Measurements from ENCODE around the gene FANCC.
A peak's percentile ranks its signal among the peaks of the same experiment; 100 is the strongest.

Gene FANCC

DNA sequence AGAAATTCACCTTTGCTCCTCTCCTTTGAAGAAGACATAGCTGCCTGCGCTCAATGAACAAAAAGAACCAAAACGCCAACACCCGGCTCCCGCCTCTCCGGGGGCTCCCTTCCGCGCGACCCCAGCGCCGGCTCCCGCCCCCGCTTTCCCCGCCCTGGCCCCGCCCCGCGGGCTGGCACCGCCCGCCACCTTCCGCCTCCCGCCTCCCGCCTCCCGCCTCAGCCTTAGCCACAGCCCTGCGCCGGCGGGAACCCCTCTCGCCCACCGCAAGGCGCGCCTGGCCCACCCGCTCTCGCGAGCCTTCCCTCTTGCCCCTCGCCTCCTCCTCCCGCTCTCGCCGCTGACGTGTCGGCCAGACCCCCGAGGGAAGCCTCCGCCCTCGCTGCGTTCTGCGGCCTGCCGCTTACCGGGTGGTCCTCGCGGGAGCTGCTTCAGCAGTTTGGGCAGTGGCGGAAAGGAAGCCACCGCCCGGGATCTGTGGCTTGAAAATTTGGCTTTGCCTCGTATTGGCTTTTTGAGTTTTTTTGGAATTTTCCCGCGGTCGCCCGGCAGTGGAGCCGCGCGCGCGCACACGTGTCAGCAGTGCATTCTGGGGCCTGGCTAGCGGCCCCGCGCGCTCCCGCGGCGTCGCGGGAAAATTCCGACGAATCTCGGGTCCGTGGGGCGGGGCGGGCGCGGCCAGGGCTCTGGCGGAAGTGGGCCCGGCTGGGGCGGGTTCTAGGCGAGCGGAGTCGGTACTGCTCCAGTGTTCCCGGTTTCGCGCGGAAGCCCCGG lies at the start of gene FANCC:
FANCC (minus strand) TSS at position 591 of the 774 bp plus-strand sequence. CDS start 68,418 bp downstream, outside the sequence.
- H3K4me3 Mint-ChIP-seq: peak within 1 kb of the TSS; percentile 94
- peaks cover 6% of the 10 kb centered on the region for H3K4me1 Mint-ChIP-seq
- peak; percentile 91 for ATAC-seq (ENCODE audit: low read depth)
- DNase-seq (ENCODE audit: low spot score in 2 of 2): peak; percentile 80 to 85
- H3K27me3 Mint-ChIP-seq: peaks cover 3% of the 10 kb centered on the region
- H3K27ac Mint-ChIP-seq: peak within 1 kb of the TSS; percentile 94
- no peaks in the 10 kb centered on the region for H3K9me3 Mint-ChIP-seq
- no peaks in the 10 kb centered on the region for H3K36me3 Mint-ChIP-seq

- no peaks in the 10 kb centered on the region for H3K4me1 Mint-ChIP-seq
- no peak overlapping the region for H3K27ac Mint-ChIP-seq
- H3K36me3 Mint-ChIP-seq: no peaks in the 10 kb centered on the region
- DNase-seq (ENCODE audit: low spot score in 2 of 2): no peak
- H3K9me3 Mint-ChIP-seq: no peaks in the 10 kb centered on the region
- ATAC-seq (ENCODE audit: low read depth): no peak
- H3K27me3 Mint-ChIP-seq: peaks cover 10% of the 10 kb centered on the region
- H3K4me3 Mint-ChIP-seq: no peak overlapping the region
Observed at GRCh38 chr9:95366731-95367325, 49.3 kb upstream of the FANCC start.

GRCh38 chr9:95365766-95366165 lies 48.3 kb upstream of the FANCC start:
- no peak for ATAC-seq (ENCODE audit: low read depth)
- H3K4me1 Mint-ChIP-seq: no peaks in the 10 kb centered on the region
- H3K27me3 Mint-ChIP-seq: peaks cover 9% of the 10 kb centered on the region
- H3K36me3 Mint-ChIP-seq: no peaks in the 10 kb centered on the region
- no peak overlapping the region for H3K27ac Mint-ChIP-seq
- H3K4me3 Mint-ChIP-seq: no peak overlapping the region
- DNase-seq (ENCODE audit: low spot score in 2 of 2): no peak
- no peaks in the 10 kb centered on the region for H3K9me3 Mint-ChIP-seq

- Mint-ChIP-seq H3K9me3 (no peaks in the 10 kb centered on the region), H3K27me3 (peaks cover 6% of the 10 kb centered on the region), H3K4me1 (no peaks in the 10 kb centered on the region), H3K4me3 (no peak overlapping the region), H3K27ac (no peak overlapping the region), H3K36me3 (no peaks in the 10 kb centered on the region)
- DNase-seq (ENCODE audit: low spot score in 2 of 2) (no peak), ATAC-seq (ENCODE audit: low read depth) (no peak)
Observed at GRCh38 chr9:95363051-95363841, 45.7 kb upstream of the FANCC start.

DNA sequence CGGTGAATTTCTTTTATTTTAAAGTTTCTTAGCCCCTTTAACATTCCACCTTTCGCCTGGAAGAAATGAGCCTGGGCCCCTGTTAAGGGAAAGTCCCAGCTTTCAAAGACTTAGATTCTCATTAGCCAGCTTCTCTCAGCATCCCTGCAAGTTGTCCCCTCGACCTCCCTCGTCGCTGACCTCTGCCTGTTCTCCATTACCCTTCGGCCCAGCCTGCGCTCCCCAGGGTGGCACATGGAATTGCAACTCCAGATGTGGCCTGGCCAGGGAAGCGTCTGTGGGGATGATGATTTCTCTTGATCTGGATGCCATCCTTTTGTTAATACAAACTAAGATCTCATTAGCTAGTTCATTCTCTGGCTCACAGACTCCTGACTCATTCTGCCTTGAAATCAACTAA lies 43.4 kb upstream of the FANCC start:
- DNase-seq (ENCODE audit: low spot score in 2 of 2): no peak
- no peak overlapping the region for H3K27ac Mint-ChIP-seq
- H3K27me3 Mint-ChIP-seq: peaks cover 10% of the 10 kb centered on the region
- ATAC-seq (ENCODE audit: low read depth): no peak
- H3K4me3 Mint-ChIP-seq: no peak overlapping the region
- no peaks in the 10 kb centered on the region for H3K4me1 Mint-ChIP-seq
- no peaks in the 10 kb centered on the region for H3K9me3 Mint-ChIP-seq
- no peaks in the 10 kb centered on the region for H3K36me3 Mint-ChIP-seq

GRCh38 chr9:95357316-95357715 lies 39.8 kb upstream of the FANCC start:
- Mint-ChIP-seq H3K36me3 (no peaks in the 10 kb centered on the region), H3K4me1 (no peaks in the 10 kb centered on the region), H3K9me3 (no peaks in the 10 kb centered on the region), H3K27me3 (peaks cover 8% of the 10 kb centered on the region), H3K27ac (no peak overlapping the region), H3K4me3 (no peak overlapping the region)
- DNase-seq (ENCODE audit: low spot score in 2 of 2) (no peak), ATAC-seq (ENCODE audit: low read depth) (no peak)

DNA sequence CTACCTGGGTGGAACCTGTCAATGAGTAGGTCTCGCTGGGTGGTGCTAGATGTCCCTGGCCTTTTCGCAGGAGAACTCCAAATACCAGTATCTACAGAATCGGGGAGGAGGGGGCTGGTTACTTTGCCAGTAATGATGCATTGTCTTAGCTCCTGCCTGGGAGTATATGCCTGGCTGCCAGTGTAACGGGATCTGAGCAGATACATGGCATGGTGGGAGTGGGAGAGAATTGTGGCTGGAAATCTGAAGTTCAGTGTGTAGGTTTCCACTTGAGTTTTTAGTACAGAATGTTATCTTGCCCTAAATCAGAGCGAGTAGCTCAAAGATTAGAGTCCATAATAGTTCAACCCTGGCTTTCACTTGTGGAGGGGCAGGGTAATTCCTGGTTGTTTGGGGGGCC lies 38.0 kb upstream of the FANCC start:
- Mint-ChIP-seq H3K4me1 (no peaks in the 10 kb centered on the region), H3K4me3 (no peak overlapping the region), H3K27me3 (peaks cover 8% of the 10 kb centered on the region), H3K9me3 (no peaks in the 10 kb centered on the region), H3K36me3 (no peaks in the 10 kb centered on the region), H3K27ac (no peak overlapping the region)
- DNase-seq (ENCODE audit: low spot score in 2 of 2): no peak
- no peak for ATAC-seq (ENCODE audit: low read depth)

GRCh38 chr9:95351051-95351450 lies 33.5 kb upstream of the FANCC start:
- no peaks in the 10 kb centered on the region for H3K4me1 Mint-ChIP-seq
- H3K27ac Mint-ChIP-seq: no peak overlapping the region
- DNase-seq (ENCODE audit: low spot score in 2 of 2) (no peak), ATAC-seq (ENCODE audit: low read depth) (no peak)
- no peaks in the 10 kb centered on the region for H3K36me3 Mint-ChIP-seq
- H3K27me3 Mint-ChIP-seq: peaks cover 13% of the 10 kb centered on the region
- H3K9me3 Mint-ChIP-seq: no peaks in the 10 kb centered on the region
- no peak overlapping the region for H3K4me3 Mint-ChIP-seq

- no peak overlapping the region for H3K27ac Mint-ChIP-seq
- no peaks in the 10 kb centered on the region for H3K36me3 Mint-ChIP-seq
- H3K27me3 Mint-ChIP-seq: peaks cover 13% of the 10 kb centered on the region
- no peak overlapping the region for H3K4me3 Mint-ChIP-seq
- no peaks in the 10 kb centered on the region for H3K4me1 Mint-ChIP-seq
- DNase-seq (ENCODE audit: low spot score in 2 of 2) (no peak), ATAC-seq (ENCODE audit: low read depth) (no peak)
- H3K9me3 Mint-ChIP-seq: no peaks in the 10 kb centered on the region
Observed at GRCh38 chr9:95350266-95350665, 32.8 kb upstream of the FANCC start.

GRCh38 chr9:95349091-95350038 lies 31.9 kb upstream of the FANCC start:
- Mint-ChIP-seq H3K9me3 (no peaks in the 10 kb centered on the region), H3K27ac (no peak overlapping the region), H3K27me3 (peaks cover 13% of the 10 kb centered on the region), H3K4me1 (no peaks in the 10 kb centered on the region), H3K36me3 (no peaks in the 10 kb centered on the region), H3K4me3 (no peak overlapping the region)
- no peak for ATAC-seq (ENCODE audit: low read depth)
- no peak for DNase-seq (ENCODE audit: low spot score in 2 of 2)

- no peaks in the 10 kb centered on the region for H3K9me3 Mint-ChIP-seq
- ATAC-seq (ENCODE audit: low read depth) (no peak), DNase-seq (ENCODE audit: low spot score in 2 of 2) (no peak)
- no peaks in the 10 kb centered on the region for H3K36me3 Mint-ChIP-seq
- H3K4me3 Mint-ChIP-seq: no peak overlapping the region
- H3K27me3 Mint-ChIP-seq: peaks cover 11% of the 10 kb centered on the region
- no peak overlapping the region for H3K27ac Mint-ChIP-seq
- H3K4me1 Mint-ChIP-seq: no peaks in the 10 kb centered on the region
Observed at GRCh38 chr9:95346021-95346420, 28.5 kb upstream of the FANCC start.

GRCh38 chr9:95344735-95345325 lies 27.3 kb upstream of the FANCC start:
- ATAC-seq (ENCODE audit: low read depth): no peak
- Mint-ChIP-seq H3K4me1 (no peaks in the 10 kb centered on the region), H3K9me3 (no peaks in the 10 kb centered on the region), H3K27ac (no peak overlapping the region), H3K36me3 (no peaks in the 10 kb centered on the region), H3K4me3 (no peak overlapping the region), H3K27me3 (peaks cover 13% of the 10 kb centered on the region)
- DNase-seq (ENCODE audit: low spot score in 2 of 2): no peak

DNA sequence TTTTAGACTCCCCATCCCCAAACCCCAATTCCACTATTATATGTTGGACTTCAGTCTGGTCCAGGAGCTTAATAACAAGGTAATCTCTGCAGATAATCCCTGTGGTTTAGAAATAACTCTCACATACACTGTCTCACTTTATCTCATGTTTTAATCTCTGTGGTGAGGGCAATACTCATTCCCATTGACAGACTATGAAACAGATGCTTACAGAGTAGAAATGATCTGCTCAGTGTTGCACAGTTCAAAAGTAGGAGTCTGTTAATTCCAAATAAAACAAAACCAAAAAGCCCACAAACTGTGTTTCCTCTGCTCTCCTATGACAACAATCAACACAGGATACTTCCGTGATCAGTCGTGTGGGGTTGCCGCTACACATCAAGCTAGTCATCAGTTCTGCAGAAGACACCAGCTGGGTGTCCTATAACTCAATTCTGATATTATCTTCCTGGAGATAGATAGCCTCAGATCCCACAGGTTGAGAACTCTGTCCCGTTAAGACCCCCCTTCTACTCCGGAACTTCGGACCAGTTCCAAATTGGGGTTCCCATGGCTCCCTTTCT lies 26.3 kb upstream of the FANCC start:
- no peak for ATAC-seq (ENCODE audit: low read depth)
- no peaks in the 10 kb centered on the region for H3K36me3 Mint-ChIP-seq

More for the DNA sequence above, 26.3 kb upstream of the FANCC start:
- Mint-ChIP-seq H3K27ac (no peak overlapping the region), H3K27me3 (peaks cover 13% of the 10 kb centered on the region), H3K4me3 (no peak overlapping the region), H3K9me3 (no peaks in the 10 kb centered on the region), H3K4me1 (no peaks in the 10 kb centered on the region)
- DNase-seq (ENCODE audit: low spot score in 2 of 2): no peak
